Stimulated activated CD8-positive, alpha-beta memory T cell treated with anti-CD3 and anti-CD28 coated beads, Interleukin-12 subunit alpha, Interleukin-12 subunit beta, amount 100 ng/mL, for 24 hours (primary cell): ENCODE measurements around the gene KIAA1217.
"Not testable (repeated sequence)": the region's sequence is repeated elsewhere in the genome, so short reads cannot be mapped to it uniquely, and the experiment has no call there.

Experiments
- DNase-seq: peaks from one replicate; pipeline ENCODE4 v3.0.0-alpha.2; 2020; ENCODE audit errors: extremely low read depth

The KIAA1217 gene

DNA sequence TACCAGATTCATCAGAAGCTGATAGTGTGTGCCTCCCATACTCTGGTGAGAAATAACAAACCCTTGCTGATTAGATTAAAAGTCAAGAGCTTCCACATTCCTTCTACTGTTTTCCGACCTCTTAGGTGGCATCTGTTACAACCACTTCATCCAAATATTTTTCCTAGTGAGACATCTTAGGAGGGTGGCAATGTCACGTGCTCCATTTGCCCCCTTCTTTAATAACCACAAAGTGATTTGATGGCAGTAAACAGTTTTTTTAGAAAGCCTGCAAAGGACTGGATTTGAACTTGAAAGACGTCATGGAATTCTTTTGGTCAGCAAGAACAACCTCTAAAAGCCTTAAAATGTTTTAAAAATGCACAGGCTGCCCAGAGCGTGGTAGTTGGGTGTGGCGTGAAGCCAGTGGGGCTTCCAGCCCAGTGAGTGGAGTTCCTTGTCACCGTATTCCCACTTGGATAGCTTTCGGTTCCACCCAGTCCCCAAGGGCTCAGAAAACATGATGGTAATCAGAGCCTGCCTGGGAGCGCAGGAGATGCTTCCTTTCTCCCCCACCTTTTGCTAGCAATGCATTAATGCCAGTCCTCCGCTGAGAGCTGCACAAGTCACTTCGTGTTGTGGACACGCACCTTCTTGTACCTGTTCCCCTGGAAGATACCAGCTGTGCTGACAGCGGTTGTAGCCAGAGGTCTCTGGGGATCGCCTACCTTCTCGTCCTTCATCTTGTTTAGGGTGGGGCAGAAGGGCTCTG is 256.4 kb downstream of the KIAA1217 start:
- no peak for DNase-seq

DNA sequence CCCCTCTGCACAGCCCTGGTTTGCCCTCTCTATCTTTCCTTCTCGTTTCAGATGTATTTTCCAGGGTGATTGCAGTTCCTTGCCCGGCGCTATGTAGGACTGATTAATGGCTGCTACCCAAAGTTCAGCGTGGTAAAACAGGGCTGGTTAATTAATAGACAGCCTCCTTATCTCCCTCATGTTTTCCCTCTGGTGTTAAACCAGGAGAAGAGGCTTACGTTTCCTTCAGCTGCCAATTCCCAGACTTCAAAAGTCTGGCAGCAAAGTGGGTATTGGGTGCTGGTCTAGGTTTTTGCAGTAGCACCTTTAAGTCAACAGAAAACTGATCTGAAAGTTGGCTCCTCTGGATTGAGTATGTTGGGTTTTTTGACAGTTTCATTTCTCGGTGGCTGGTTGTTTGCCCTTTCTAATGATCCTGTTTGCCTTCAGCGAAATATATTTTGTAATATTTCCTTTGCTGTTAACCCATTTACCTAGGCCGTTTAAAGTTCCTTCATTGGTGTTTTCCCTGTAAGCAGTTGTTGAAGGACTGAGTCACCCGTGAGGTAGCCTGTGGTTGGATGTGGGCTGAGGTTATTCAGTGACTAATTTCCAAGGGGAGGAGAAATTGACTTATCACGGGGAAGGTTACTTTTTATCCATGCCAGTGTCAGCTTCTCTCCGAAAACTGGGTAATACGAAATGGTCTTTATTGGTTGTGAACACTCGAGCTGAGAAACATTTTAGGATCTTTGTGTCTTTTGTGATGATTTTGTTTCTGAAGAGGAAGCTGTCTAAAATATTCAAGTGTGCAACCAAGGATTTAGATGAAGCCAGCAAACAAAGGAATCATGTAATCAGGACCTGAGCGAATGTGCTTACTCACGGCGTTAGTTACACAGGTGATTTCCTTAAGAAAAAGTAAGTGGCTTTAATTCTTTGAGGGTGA is 257.2 kb downstream of the KIAA1217 start:
- DNase-seq = no peak

DNA sequence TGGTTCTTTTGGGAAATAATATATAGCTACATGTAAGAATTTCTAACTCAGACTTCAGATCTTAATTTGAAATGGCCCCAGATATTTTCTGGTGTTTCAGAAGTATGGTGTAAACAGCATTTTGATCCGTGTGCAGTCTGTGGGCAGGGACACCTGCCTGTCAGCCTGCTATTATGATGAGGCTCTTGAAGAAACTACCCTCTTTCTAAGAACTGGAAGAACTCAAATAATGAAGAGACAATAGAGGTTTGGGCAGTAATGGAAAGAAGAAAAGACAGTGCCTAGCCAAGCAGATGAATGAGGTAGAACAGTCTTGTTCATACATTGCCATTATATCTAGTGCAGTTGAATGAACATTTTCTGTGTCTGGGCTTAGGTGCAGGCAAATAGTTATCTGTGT is 258.2 kb downstream of the KIAA1217 start:
- no peak for DNase-seq

DNA sequence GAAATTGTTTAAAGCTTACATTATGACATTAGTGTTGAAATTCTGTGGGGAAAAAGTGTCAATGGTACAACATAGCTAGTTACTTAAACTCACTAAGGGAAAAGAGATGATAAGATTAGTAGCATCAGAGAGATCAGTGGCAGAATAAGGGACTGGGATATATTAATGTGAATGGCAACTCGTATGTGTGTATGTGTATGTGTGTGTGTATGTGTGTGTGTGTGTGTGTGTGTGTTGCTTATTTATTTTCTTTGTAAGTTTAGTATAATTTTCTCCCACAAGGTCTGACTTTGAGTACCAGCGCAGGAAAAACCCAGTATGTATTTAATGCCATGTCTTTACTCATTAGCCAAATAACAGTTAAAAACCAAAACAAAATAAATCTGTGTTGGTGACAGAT is 258.7 kb downstream of the KIAA1217 start:
- DNase-seq = no peak

DNA sequence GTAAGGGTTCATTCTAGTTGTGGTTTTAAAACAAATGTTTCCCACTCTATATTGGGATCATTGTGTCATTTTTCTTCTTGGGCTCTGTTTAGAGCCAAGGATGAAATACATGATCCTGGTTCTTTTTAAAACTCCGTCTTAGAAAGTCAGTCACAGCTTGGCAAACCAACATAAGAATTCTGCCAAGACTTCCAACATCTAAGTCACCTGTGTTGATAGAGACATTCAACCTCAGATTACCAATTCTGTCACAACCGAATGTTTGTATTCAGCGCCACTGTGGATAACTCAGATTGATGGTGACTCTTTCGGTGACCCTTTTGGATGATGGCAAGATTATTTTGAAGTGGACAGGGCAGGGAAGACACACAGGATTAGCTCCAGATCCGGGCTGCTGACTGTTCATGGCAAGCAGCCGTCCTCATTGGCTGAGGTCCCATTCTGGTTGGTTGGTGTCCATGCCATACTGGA is 259.4 kb downstream of the KIAA1217 start:
- no peak for DNase-seq

DNA sequence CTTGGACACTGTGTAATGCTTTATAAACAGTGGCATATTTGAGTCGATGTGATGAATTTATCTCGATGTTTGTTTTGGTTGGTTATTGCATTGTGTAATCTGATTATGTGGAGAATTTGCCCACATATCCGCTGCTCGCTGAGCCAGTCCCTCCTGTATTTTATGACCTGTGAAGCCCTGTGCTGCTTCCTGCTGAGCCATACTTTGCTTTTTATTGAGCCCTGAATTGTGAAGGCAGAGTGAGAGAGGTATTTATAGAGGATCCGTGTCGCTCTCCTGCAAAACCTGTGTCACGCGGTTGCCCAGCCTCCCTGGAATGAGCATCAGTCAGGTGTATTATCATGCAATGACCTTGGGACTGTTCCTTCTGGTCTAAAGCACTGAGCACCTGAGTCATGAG is 261.1 kb downstream of the KIAA1217 start:
- DNase-seq = no peak

DNA sequence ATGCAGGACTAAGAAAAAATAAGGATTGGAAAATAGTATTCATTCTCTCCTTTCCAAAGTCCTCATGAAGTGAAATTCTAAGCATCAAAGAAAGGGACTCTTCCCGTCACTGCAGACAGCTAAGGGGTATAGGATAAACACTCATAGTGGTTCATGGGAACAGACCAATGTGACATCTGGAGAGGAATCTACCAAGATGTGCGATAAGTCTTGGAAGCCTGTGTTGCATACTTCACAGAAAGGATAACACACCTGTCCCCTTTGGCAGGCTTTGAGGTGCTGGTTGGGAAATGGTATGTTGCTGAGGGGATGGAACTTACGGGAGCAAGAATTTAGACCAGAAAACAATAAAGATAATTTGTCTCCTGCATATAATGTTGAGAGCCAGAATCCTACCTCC is 266.7 kb downstream of the KIAA1217 start:
- DNase-seq = no peak

DNA sequence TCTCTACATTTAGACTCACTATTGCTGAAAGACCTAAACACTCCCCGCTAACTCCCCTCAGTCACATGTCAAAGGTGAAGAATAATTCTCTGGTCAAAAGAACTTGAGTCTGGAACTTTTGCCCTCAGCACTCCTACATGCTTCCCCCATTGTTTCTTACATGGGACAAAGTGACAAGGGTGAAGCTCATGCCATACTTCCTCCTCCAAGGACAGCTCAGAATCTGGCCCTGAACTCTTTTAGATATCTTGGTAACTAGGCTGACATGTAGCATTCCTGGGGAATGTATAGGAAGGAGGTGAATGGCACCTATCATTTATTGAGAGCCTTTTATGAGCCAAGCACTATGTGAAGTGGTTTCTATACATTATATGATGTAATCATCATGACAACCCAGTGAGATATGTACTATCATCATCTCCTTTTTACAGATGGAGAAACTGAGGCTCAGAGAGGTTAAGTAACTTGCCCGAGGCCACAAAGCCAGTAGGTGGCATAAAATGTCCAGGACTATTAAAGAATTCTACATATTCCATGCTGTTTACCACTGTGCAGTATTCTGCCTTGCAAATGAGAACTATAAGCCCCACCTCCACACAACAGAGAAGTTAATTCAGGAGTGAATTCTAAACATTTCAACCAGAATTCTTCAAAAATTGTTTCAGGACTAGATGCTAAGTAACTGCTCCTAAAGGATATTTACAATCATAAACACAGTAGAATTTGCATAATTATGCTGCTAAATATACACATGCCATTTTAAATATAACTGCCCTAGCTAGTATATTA is 268.2 kb downstream of the KIAA1217 start:
- no peak for DNase-seq

DNA sequence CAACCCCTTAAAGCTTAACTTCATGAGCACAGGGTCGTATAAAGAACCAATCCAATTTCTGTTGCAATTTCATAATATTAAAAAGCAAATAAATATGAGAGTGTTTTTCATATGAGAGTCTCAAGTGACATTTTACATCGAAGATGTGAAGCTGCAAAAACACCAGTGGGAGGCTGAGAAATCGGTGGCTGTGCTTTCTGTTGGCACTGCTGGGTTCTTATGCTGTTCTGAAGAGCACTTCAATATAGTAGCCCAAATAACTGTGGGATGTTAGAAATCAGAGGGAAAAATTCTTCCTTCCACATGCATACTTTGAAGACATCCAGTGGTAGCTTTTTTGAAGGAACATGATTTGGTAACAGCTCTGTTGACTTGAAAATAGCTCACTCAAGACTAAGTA is 269.0 kb downstream of the KIAA1217 start:
- no peak for DNase-seq

DNA sequence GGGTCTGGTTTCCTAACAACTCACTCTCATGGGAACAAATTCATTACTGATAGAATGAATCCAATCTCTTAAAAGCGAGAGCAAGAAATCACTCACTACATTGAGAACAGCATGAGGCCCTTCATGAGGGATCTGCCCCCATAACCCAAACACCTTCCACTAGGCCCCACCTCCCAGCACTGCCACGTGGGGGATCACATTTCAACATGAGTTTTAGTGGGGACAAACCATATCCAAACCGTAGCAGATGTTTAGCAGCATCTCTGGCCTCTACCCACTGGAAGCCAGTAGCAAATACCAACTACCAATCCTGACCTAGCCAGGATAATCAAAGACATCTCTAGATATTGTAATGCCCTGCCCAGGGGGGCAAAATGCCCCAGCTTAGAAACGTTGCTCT is 270.9 kb downstream of the KIAA1217 start:
- DNase-seq = no peak

DNA sequence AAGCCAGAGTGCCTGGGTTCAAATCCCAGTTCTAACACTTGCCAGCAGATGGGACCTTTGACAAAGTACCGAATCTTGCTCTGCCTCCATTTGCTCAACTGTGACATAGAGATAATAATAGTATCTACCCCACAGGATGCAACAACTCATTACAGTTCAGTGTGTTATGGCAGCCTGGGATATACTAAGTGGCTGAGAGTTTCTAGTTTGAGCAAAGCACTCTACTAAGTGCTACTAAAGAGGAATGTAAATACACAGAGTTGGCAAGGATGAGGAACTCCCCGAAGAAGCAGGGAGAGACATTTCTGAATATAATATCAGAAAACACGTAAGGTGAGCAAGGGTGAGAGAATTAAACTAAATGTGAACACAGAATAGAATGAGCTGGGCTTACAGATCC is 271.5 kb downstream of the KIAA1217 start:
- DNase-seq = no peak

DNA sequence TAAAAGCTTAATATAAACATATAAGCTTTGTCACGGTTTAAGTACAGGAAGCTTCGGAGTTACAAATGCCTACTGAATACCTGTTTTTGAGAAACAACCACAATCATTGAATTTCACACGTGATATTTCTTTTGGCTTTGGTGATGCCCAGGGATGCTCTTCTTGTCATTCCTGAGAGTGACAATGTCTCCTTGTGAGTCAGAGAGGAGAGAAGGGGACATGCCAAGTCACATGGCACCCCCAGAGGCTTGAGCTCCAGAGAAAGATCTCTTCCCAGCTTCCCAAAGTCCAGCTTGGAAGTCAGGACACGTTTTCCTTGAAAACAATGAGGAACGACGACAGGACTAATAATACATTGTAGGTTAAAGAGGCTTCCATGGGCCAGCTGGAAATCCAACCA is 272.3 kb downstream of the KIAA1217 start:
- no peak for DNase-seq

DNA sequence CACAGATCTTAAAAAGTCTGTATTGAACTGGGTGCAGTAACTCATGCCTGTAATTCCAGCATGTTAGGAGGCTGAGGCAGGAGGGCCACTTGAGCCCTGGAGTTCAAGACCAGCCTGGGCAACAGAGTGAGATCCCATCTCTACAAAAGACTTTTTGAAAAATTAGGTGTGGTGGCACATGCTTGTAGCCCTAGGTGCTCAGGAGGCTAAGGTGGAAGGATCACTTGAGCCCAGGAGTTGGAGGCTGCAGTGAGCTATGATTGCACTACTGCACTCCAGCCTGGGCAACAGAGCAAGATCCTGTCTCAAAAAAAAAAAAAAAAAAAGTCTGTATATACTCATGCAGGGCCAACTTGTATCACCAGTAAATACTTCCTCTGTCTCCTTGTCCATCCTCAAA is 273.8 kb downstream of the KIAA1217 start:
- DNase-seq = not testable (repeated sequence)

DNA sequence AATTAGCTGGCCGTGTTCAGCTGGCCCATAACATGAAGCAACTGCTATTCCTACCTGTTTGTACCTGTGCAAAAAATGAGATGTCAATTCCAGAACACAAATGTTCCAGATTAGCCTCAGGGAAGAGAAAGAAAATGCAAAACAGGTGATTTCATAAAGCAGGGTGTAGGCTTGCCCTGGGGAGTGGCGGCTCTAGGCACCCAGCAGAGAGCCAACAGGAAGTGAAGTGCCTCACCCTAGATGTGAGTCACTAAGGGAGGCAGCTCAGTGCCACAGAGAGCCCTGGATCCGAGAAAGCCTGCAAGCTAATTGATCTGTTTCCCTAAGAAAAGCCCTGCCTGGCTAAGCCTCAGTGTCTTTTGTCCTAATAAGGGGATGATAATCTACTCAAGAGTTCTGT is 274.8 kb downstream of the KIAA1217 start:
- DNase-seq = no peak

DNA sequence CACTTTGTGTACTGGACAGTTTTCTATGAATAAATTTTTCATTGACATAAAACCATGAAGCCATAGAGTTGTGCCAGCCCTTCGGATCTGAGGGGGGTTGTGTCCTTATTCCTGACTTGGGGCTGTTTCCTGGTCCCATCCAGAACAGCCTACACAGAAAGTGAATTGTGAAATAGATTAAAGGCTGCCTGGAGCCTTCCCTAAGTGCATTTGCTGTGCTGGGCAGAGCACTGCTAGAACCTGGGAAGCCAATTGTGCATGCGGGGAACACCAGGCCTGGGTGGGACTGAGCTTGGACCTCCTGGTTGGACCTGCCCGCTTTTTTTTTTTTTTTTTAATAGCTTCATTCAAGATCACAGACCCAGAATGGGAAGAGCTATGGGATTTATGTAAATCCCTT is 275.8 kb downstream of the KIAA1217 start:
- no peak for DNase-seq

DNA sequence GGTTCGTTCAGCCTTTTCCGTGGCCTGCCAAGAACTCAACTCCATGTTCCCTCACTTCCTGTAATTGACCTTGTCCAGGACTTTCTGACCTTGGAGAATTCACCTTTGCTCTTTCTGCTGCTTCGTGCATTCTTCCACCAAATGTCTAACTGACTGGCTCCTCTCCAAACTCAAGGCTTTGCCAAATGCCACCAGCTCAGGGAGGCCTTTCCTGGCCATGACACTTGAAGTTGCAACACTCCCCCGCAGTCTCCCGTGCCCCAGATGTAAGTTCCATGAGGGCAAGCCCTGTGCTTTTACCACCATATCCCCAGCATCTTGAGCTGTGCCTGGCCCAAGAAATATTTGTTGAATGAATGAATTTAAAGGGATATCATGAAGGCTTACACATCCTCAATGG is 276.4 kb downstream of the KIAA1217 start:
- no peak for DNase-seq

DNA sequence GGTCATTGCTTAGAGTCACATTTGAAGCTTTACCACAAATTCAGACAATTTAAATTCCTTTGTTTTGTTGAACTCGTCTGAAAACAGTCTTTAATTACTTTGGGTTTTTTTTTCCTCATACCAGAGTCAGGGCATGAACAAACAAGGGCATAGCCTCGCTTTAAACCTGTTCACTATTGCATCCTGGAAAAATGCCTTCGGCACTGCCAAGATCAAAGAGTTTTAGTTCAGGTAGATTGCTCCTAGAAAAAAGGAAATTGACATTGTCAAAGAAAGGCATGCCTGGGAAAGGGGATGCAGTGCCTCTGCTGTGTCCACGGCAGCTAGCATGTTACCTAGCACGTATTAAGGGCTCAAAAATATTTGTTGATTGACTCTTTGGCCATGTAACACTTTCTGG is 279.7 kb downstream of the KIAA1217 start:
- no peak for DNase-seq

DNA sequence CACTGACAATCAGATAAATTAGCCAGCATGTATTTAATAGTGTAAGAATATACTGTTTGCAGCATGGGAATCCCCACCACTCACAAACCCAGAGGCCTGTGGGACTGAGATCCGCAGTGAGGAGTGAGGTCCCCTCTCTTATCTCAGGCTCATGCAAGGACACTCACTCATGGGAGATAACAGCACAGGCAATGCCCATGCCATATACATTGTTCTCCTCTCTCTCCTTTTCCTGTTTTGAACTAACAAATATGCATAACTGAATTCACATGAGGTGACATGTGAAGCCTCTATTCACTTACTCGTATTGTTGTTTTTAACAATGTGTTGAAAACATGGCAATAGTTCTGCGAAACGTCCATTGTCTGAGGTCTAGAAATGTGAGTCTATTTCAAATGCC is 284.2 kb downstream of the KIAA1217 start:
- DNase-seq = no peak

DNA sequence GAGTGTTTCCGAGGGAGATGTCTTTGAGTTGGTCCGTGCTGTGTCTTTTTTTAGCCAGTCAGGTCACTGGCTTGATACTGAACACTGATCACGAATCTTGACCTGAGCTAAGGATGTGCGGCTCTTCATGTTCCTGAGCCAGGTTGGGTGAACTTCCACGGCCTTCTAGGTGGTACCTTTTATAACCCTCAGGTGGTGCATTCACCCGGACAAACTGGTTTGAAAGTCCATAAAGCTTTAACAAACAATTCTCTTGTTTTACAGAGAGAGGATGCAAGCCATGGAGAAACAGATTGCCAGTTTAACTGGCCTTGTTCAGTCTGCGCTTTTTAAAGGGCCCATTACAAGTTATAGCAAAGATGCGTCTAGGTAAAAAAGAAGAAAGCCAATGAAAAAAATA is 285.3 kb downstream of the KIAA1217 start:
- DNase-seq = no peak

DNA sequence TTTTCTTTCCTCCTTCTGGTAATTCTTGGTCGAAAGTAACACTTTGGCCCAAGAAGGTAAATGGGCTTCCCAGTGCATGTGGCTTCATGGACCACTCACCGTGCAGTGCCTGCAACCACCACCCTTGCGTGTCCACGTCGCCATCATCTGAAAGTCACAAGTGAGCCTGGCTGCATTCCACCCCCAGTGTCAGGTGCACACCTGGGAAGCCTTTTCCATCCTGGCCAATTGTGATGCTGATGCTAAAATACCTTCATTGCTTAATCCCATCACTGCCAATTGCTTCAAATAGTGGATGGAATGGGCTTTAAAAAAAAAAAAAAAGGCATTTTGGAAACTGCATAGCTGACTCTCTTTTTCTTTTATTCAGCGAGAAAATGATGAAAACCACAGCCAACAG is 285.8 kb downstream of the KIAA1217 start:
- no peak for DNase-seq

DNA sequence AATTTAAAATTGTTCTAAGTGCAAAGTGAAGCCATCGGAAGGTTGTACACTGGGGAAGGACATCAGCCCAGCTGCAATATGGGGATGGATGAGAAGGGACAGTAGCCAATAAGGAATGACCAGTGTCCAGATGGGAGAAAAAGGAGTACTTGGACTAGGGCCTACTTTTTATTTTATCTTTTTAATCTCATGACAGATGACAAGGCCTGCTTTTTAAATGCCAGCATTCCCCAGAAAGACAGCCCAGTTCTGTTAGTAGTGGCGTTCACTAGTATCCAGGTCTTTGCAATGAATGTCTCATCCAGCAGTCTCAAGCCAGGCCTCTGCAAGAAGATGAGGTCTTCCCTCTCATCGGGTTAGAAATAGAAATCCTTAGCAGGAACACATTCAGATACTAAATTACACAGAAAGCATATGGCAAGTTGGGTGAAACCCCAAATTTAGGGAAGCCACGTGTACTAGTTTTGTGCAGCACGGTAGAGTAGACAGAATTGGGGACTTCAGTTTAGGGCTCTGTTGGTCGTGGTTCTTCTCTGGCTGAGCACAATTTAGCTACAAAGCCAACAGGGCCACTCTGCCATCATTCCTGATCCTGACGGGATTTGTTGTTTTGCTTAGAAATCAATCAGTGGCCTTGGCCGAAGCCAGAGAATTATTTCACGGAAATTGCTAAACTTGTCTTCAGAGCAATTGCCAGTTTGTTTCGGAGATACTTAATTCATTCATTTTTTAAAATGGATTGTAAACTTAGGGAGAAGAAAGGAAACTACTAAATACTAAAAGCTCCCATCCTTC is 286.9 kb downstream of the KIAA1217 start:
- DNase-seq = no peak
